ENCODE data around the gene LMNA. TPM values are rescaled to one million over a fixed set of nuclear protein-coding genes. Genes with fewer than 3 reads are reported as not detected.
"Not testable (repeated sequence)": the region's sequence is repeated elsewhere in the genome, so short reads cannot be mapped to it uniquely, and the experiment has no call there.

Gene LMNA
- total RNA-seq, 6 donors from 2014 or later: 156 to 1,281 (median 388) TPM

- no peaks in the 10 kb centered on the region for H3K27me3 ChIP-seq
- H3K4me3 ChIP-seq: no peak overlapping the region
- 67 to 87% methylated on average over 3 to 12 of the region's 12 CpGs for WGBS, 2 donors
- ATAC-seq (ENCODE audit: low FRiP score in 2 of 2) (peak; percentile 4 to 35), DNase-seq (no peak)
- H3K9me3 ChIP-seq: no peaks in the 10 kb centered on the region
- H3K27ac ChIP-seq: no peak overlapping the region
- no peaks in the 10 kb centered on the region for H3K4me1 ChIP-seq
- TF ChIP-seq EP300 (IDR thresholded peaks at IDR 0.05) (no peak), POLR2AphosphoS5 (IDR thresholded peaks at IDR 0.05) (no peak), POLR2A (IDR thresholded peaks at IDR 0.05) (no peak)
- TF ChIP-seq, protein P1, sequence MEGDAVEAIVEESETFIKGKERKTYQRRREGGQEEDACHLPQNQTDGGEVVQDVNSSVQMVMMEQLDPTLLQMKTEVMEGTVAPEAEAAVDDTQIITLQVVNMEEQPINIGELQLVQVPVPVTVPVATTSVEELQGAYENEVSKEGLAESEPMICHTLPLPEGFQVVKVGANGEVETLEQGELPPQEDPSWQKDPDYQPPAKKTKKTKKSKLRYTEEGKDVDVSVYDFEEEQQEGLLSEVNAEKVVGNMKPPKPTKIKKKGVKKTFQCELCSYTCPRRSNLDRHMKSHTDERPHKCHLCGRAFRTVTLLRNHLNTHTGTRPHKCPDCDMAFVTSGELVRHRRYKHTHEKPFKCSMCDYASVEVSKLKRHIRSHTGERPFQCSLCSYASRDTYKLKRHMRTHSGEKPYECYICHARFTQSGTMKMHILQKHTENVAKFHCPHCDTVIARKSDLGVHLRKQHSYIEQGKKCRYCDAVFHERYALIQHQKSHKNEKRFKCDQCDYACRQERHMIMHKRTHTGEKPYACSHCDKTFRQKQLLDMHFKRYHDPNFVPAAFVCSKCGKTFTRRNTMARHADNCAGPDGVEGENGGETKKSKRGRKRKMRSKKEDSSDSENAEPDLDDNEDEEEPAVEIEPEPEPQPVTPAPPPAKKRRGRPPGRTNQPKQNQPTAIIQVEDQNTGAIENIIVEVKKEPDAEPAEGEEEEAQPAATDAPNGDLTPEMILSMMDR (IDR thresholded peaks at IDR 0.05): no peak
- peaks cover 0 to 31% (median 7%) of the 10 kb centered on the region in 4 donors for H3K36me3 ChIP-seq
Measured at GRCh38 chr1:156176610-156177210, 62.2 kb downstream of the LMNA start.

DNA sequence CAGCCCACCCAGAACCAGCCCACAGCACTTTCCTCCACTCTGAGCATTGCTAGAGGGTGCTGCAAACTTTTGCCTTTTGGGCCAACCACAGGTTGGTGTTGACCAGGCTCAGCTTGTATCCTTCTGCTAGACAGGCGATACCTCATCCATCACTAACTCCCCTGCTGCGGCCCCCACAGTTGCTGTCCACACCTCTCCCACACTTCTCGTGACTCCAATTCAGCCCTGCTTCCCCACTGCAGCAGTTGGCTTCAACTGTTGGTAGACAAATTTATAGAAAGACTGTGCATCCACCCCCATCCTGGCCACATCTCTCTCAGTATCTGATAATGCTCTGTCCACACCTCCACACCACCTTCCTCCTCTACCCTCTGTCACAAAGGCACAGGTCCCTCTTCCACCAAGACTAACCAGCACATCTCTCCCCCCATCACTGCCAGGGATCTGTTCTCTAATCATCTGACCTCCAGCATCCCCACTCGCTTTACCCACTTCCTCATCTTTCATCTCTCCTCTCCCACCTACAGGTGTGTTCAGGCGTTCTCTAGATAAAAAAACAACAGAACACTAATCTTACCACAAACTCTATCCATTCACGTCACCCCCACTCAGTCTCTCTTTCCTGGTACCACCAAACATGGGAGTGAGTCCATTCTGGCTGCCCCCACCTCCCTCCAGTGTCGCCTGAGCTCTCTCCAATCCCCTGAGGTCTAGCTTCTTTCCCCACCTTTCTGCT is 63.6 kb downstream of the LMNA start:
- Histone ChIP-seq H3K27ac (no peak overlapping the region), H3K9me3 (no peaks in the 10 kb centered on the region), H3K27me3 (no peaks in the 10 kb centered on the region), H3K36me3 (peaks cover 0 to 27% (median 7%) of the 10 kb centered on the region in 4 donors), H3K4me1 (no peaks in the 10 kb centered on the region), H3K4me3 (no peak overlapping the region)
- DNase-seq: no peak
- TF ChIP-seq EP300 (IDR thresholded peaks at IDR 0.05): no peak
- WGBS, 2 donors: 79 to 84% methylated on average over 7 of the region's 7 CpGs
- no peak for ATAC-seq (ENCODE audit: low FRiP score in 2 of 2)

- H3K4me3 ChIP-seq: no peak overlapping the region
- ATAC-seq (ENCODE audit: low FRiP score in 2 of 2): no peak
- no peak for DNase-seq
- H3K36me3 ChIP-seq: peaks cover 0 to 13% (median 2%) of the 10 kb centered on the region in 4 donors
- 91 to 97% methylated on average over 3 of the region's 3 CpGs for WGBS, 2 donors
- no peaks in the 10 kb centered on the region for H3K27me3 ChIP-seq
- peak overlapping the region in 1 of 4 donors; percentile 48 for H3K27ac ChIP-seq
- H3K9me3 ChIP-seq: no peaks in the 10 kb centered on the region
- H3K4me1 ChIP-seq: no peaks in the 10 kb centered on the region
- no peak for TF ChIP-seq POLR2A (IDR thresholded peaks at IDR 0.05)
- no peak for TF ChIP-seq EP300 (IDR thresholded peaks at IDR 0.05)
- no peak for TF ChIP-seq POLR2AphosphoS5 (IDR thresholded peaks at IDR 0.05)
- TF ChIP-seq, protein P1 (IDR thresholded peaks at IDR 0.05): no peak
Measured at GRCh38 chr1:156180471-156180870, 66.0 kb downstream of the LMNA start.

GRCh38 chr1:156181391-156181924 is 66.9 kb downstream of the LMNA start:
- H3K36me3 ChIP-seq; H3K9me3 ChIP-seq; ATAC-seq (ENCODE audit: low FRiP score in 2 of 2); H3K4me3 ChIP-seq; H3K27me3 ChIP-seq; H3K4me1 ChIP-seq: not testable (repeated sequence)
- peak overlapping the region in 2 of 4 donors; percentile 25 to 62 for H3K27ac ChIP-seq
- 58 to 59% methylated on average over 8 of the region's 8 CpGs for WGBS, 2 donors
- DNase-seq: peak in 1 of 2 donors; percentile 44

DNA sequence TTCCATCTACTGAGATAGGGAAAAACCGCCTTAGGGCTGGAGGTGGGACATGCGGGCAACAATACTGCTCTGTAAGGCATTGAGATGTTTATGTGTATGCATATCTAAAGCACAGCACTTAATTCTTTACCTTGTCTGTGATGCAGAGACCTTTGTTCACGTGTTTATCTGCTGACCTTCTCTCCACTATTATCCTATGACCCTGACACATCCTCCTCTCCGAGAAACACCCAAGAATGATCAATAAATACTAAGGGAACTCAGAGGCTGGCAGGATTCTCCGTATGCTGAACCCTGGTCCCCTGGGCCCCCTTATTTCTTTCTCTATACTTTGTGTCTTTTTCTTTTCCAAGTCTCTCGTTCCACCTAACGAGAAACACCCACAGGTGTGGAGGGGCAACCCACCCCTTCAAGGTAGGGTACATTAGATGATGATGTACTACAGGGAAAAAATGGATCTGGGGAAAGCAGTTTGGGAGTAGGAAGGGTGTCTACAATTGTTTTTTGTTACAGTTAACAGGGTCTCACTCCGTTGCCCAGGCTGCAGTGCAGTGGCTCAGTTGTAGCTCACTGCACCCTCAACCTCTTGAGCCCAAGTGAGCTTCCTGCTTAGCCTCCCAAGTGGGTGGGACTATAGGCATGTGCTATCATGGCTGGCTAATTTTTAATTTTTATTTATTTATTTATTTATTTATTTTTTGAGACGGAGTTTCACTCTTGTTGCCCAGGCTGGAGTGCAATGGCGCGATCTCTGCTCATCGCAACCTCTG is 67.7 kb downstream of the LMNA start:
- not testable (repeated sequence) for H3K36me3 ChIP-seq; H3K4me3 ChIP-seq; H3K27me3 ChIP-seq; ATAC-seq (ENCODE audit: low FRiP score in 2 of 2); H3K9me3 ChIP-seq; DNase-seq; H3K4me1 ChIP-seq
- 85 to 86% methylated on average over 12 of the region's 12 CpGs for WGBS, 2 donors
- H3K27ac ChIP-seq: peak overlapping the region in 1 of 4 donors; percentile 62

GRCh38 chr1:156186347-156187177 is 72.1 kb downstream of the LMNA start:
- 96 to 98% methylated on average over 2 of the region's 2 CpGs for WGBS, 2 donors
- H3K4me1 ChIP-seq; H3K27me3 ChIP-seq; H3K27ac ChIP-seq; H3K36me3 ChIP-seq; H3K9me3 ChIP-seq; H3K4me3 ChIP-seq; ATAC-seq (ENCODE audit: low FRiP score in 2 of 2); DNase-seq: not testable (repeated sequence)

Other genes starting within 250 kb of the LMNA start
- 10 to 100 TPM; 26.3 to 67.1 (median 45.1) TPM for gene RIT1, start 203.4 kb upstream of the LMNA start, total RNA-seq
- 100 to 1,000 TPM in 1 of 6 donors, 10 to 100 TPM in 5; 30.4 to 105 (median 37.6) TPM for gene KHDC4, start 180.3 kb upstream of the LMNA start, total RNA-seq
- gene RXFP4, start 173.1 kb upstream of the LMNA start, total RNA-seq: not detected
- gene ARHGEF2, start 136.2 kb upstream of the LMNA start, total RNA-seq: 100 to 1,000 TPM; 198 to 969 (median 229) TPM
- 100 to 1,000 TPM in 5 of 6 donors, 10 to 100 TPM in 1; 66.0 to 395 (median 228) TPM for gene SSR2, start 93.8 kb upstream of the LMNA start, total RNA-seq
- gene UBQLN4, start 60.9 kb upstream of the LMNA start, total RNA-seq: 10 to 100 TPM; 22.2 to 39.8 (median 24.5) TPM
- gene LAMTOR2, start 59.9 kb upstream of the LMNA start, total RNA-seq: 10 to 100 TPM; 35.6 to 84.5 (median 68.8) TPM
- gene RAB25, start 53.6 kb upstream of the LMNA start, total RNA-seq: 100 to 1,000 TPM in 1 of 6 donors, 10 to 100 TPM in 5; 58.7 to 123 (median 88.9) TPM
- gene MEX3A, start 32.2 kb upstream of the LMNA start, total RNA-seq: 1 to 10 TPM in 2 of 6 donors, under 1 TPM in 3, not detected in 1; 0.26 to 2.0 (median 1.00) TPM
- 10 to 100 TPM; 28.9 to 65.9 (median 33.5) TPM for gene SEMA4A, start 38.9 kb downstream of the LMNA start, total RNA-seq
- 10 to 100 TPM; 11.0 to 27.4 (median 21.1) TPM for gene SLC25A44, start 79.4 kb downstream of the LMNA start, total RNA-seq
- 10 to 100 TPM; 46.1 to 88.2 (median 66.6) TPM for gene PMF1, start 98.3 kb downstream of the LMNA start, total RNA-seq
- 10 to 100 TPM in 1 of 6 donors, 1 to 10 TPM in 3, under 1 TPM in 1, not detected in 1; 0.69 to 31.4 (median 1.9) TPM for gene BGLAP, start 127.5 kb downstream of the LMNA start, total RNA-seq
- gene PAQR6, start 133.3 kb downstream of the LMNA start, total RNA-seq: 10 to 100 TPM in 1 of 6 donors, 1 to 10 TPM in 5; 1.3 to 10.5 (median 2.9) TPM
- gene SMG5, start 168.1 kb downstream of the LMNA start, total RNA-seq: 100 to 1,000 TPM in 1 of 6 donors, 10 to 100 TPM in 5; 52.3 to 136 (median 69.1) TPM
- gene TMEM79, start 169.6 kb downstream of the LMNA start, total RNA-seq: 10 to 100 TPM in 1 of 6 donors, 1 to 10 TPM in 5; 1.3 to 10.5 (median 3.1) TPM
- 10 to 100 TPM; 22.1 to 80.4 (median 50.9) TPM for gene GLMP, start 181.0 kb downstream of the LMNA start, total RNA-seq
- gene VHLL, start 184.6 kb downstream of the LMNA start, total RNA-seq: 1 to 10 TPM in 1 of 6 donors, not detected in 5; 7.3 TPM
- 100 to 1,000 TPM in 4 of 6 donors, 10 to 100 TPM in 2; 53.5 to 171 (median 112) TPM for gene CCT3, start 223.6 kb downstream of the LMNA start, total RNA-seq
- gene TSACC, start 223.8 kb downstream of the LMNA start, total RNA-seq: 1 to 10 TPM in 2 of 6 donors, not detected in 4; 1.1 to 4.2 TPM